Brain microvascular endothelial cell (primary cell): ENCODE results near the gene PIP4K2A.
"Not testable (repeated sequence)": the region's sequence is repeated elsewhere in the genome, so short reads cannot be mapped to it uniquely, and the experiment has no call there.

Experiments used
- DNase-seq: peaks from one replicate; pipeline ENCODE4 v3.0.0-alpha.2; 2020
- H3K27ac ChIP-seq: fragments of 250-450 bp; sonication (Bioruptor Pico); 2 replicates; pipeline ENCODE4 v1.5.1; 2020; ENCODE audit warnings: mild to moderate bottlenecking, moderate library complexity
- H3K27me3 ChIP-seq: fragments of 250-450 bp; sonication (Bioruptor Pico); replicated peaks from 2 replicates; pipeline ENCODE4 v1.5.1; 2020; ENCODE audit warnings: mild to moderate bottlenecking
- H3K36me3 ChIP-seq: fragments of 250-450 bp; sonication (Bioruptor Pico); replicated peaks from 2 replicates; pipeline ENCODE4 v1.5.1; 2020; ENCODE audit warnings: mild to moderate bottlenecking
- H3K4me3 ChIP-seq: 2 replicates; pipeline ENCODE4 v1.5.1; 2011; ENCODE audit warnings: low read depth, mild to moderate bottlenecking, control low read depth, low read length, moderate library complexity
- in situ Hi-C: cut with HindIII; loops from 2 replicates; pipeline ENCODE4 v1.10.0; 2017; ENCODE audit warnings: low sequenced_read_pairs, low pct_ligation_motif_present
- TF ChIP-seq, protein P1 (sequence below): IDR thresholded peaks from 2 replicates; pipeline ENCODE4 v1.5.1; 2011; ENCODE audit warnings: low read depth, mild to moderate bottlenecking, moderate library complexity, low read length, control low read depth, inconsistent platforms; ENCODE audit errors: missing control alignments

The PIP4K2A gene

DNA sequence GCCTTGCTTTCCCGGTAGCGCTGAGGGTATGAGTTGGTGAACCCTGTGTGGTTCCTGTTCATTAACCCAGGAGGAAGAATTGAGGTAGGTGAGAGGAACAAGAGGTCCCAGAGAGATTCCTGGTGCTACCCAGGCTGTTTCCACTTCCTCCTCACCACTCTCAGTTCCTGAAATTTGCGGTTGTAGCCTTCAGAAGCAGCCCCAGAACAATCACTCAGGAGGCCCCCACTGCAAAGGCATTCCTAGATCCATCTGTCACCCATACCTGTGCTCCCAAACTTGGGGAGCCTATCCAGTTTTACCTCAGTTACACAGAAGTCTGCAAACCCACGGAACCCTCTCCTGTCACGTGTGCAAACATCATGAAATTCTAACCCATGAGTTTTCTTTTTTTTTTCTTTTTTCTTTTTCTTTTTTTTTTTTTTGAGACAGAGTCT, 9.0 kb upstream of the PIP4K2A start:
- Histone ChIP-seq H3K27me3 (no peaks in the 10 kb centered on the region), H3K36me3 (no peaks in the 10 kb centered on the region), H3K4me3 (no peak overlapping the region), H3K27ac (no peak overlapping the region)
- in situ Hi-C loops = loop anchor here (25.0 kb wide), 1 partner anchor 264 kb away; no protein-coding TSS in a partner anchor
- DNase-seq = no peak
- TF ChIP-seq, protein P1, sequence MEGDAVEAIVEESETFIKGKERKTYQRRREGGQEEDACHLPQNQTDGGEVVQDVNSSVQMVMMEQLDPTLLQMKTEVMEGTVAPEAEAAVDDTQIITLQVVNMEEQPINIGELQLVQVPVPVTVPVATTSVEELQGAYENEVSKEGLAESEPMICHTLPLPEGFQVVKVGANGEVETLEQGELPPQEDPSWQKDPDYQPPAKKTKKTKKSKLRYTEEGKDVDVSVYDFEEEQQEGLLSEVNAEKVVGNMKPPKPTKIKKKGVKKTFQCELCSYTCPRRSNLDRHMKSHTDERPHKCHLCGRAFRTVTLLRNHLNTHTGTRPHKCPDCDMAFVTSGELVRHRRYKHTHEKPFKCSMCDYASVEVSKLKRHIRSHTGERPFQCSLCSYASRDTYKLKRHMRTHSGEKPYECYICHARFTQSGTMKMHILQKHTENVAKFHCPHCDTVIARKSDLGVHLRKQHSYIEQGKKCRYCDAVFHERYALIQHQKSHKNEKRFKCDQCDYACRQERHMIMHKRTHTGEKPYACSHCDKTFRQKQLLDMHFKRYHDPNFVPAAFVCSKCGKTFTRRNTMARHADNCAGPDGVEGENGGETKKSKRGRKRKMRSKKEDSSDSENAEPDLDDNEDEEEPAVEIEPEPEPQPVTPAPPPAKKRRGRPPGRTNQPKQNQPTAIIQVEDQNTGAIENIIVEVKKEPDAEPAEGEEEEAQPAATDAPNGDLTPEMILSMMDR = no peak

DNA sequence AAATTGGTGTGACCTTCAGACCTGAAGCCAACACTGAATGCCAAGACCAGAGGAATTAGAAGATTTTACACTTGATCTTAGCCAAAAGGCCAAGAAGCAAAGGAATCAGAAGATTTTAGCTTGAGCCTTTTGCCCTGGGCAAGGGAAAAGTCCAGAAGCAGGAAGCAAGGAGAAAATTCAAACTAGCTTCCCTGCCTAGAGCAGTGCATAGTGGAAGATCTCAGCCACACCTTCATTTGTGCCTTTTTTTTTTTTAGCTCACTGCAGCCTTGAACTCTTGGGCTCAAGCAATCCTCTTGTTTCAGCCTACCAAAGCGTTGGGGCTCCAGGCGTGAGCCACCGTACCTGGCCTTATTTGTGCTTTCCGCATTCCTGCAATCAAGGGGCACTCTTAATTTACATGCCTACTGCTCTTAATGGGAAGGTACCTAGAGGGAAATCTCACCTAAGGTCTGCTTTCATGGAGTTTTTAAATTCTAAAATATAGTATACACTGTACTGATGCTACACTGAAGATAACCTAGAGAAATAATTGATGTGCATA, 8.3 kb upstream of the PIP4K2A start:
- in situ Hi-C loops = loop anchor here (25.0 kb wide), 1 partner anchor 265 kb away; no protein-coding TSS in a partner anchor
- Histone ChIP-seq H3K36me3 (no peaks in the 10 kb centered on the region), H3K27ac (no peak overlapping the region), H3K4me3 (no peak overlapping the region), H3K27me3 (no peaks in the 10 kb centered on the region)
- DNase-seq = no peak
- TF ChIP-seq, protein P1 = no peak

DNA sequence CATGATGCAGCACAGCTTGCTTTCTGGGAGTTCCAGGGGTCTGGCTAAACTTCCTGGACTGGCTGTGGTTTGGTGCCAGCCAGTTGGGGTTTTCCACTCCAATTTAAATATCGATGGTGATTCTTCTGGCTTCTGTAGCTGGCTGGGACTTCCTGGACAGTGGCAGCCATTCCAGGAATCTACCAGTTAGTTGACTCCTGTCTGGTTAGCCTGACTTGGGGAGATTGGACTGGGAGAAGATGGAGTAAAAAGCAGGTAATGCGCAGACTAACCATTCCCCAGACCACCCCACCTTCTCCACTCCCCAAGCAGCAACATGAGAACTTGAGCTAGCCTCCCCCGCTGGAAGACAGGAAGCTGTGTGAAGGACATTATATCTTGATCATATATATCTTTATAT, 6.3 kb upstream of the PIP4K2A start:
- DNase-seq = no peak
- H3K27ac ChIP-seq = no peak overlapping the region
- in situ Hi-C loops = loop anchor here (25.0 kb wide), 1 partner anchor 267 kb away; no protein-coding TSS in a partner anchor
- H3K36me3 ChIP-seq = no peaks in the 10 kb centered on the region
- no peaks in the 10 kb centered on the region for H3K27me3 ChIP-seq
- no peak overlapping the region for H3K4me3 ChIP-seq
- TF ChIP-seq, protein P1 = no peak

DNA sequence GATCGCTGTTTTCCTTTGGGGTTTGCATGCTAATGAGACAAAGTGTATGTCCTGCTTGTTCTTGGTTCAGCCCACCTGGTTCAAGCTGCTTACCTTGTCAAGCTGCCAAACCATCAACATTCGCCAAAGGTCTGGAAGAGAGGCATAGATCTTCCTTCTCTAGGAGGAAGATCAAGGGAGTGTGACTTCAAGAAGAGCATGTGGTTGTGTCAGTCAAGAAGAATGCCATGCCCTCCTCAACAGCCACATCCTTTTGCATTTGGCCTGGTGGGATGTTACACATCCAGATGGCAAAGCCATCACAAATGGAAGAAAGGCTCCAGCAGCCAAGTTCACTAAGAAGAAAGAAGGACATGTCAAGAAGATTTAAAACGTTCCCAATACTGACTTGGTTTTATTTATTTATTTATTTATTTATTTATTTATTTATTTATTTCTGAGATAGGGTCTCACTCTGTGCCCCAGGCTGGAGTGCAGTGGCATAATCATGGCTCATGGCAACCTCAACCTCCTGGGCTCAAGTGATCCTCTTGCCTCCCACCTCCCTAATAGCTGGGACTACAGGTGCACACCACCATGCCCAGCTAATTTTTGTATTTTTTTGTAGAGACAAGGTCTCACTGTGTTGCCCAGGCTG, 5.1 kb upstream of the PIP4K2A start:
- in situ Hi-C loops = loop anchor here (25.0 kb wide), 1 partner anchor 268 kb away; no protein-coding TSS in a partner anchor

DNA sequence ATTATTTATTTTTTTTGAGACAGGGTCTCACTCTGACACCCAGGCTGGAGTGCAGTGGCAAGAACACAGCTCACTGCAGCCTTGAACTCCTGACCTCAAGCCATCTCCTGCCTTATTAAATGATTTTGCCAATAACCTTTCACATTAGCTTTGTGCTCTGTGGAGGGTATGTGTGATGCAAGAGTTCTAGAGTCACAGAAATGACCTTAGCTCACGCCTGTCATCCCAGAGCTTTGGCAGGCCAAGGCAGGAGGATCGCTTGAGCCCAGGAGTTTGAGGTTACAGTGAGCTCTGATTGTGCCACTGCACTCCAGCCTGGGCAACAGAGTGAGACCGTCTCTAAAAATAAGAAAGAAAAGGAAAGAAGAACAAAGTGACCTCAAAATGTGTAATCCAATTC, 4.3 kb upstream of the PIP4K2A start:
- not testable (repeated sequence) for H3K4me3 ChIP-seq, H3K27ac ChIP-seq, H3K27me3 ChIP-seq, DNase-seq, H3K36me3 ChIP-seq
- in situ Hi-C loops = loop anchor here (25.0 kb wide), 1 partner anchor 269 kb away; no protein-coding TSS in a partner anchor

More for the DNA sequence above, 5.1 kb upstream of the PIP4K2A start:
- H3K27me3 ChIP-seq = no peaks in the 10 kb centered on the region
- H3K4me3 ChIP-seq = no peak overlapping the region
- TF ChIP-seq, protein P1 = no peak
- DNase-seq = no peak
- H3K27ac ChIP-seq = no peak overlapping the region
- no peaks in the 10 kb centered on the region for H3K36me3 ChIP-seq

DNA sequence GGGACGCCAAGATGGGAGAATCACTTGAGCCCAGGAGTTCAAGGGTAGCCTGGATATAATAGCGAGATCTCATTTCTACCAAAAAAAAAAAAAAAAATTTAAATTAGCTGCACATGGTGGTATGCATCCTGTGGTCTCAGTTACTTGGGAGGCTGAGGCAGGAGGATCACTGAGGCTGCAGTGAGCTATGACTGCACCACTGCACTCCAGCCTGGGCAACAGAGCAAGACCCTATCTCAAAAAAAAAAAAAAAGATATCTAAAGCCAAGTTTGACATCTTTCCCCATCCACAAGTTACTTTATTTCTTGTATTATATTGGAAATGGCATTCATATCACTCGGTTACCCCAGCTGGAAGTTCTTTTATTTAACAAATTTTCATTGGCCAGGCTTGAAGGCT, 3.4 kb upstream of the PIP4K2A start:
- TF ChIP-seq, protein P1 = no peak
- Histone ChIP-seq H3K4me3 (no peak overlapping the region), H3K27me3 (no peaks in the 10 kb centered on the region), H3K36me3 (no peaks in the 10 kb centered on the region), H3K27ac (no peak overlapping the region)
- in situ Hi-C loops = loop anchor here (25.0 kb wide), 1 partner anchor 270 kb away; no protein-coding TSS in a partner anchor
- no peak for DNase-seq
